Stimulated activated CD4-positive, alpha-beta T cell treated with anti-CD3 and anti-CD28 coated beads, Interleukin-1b, Interleukin-23, amount 100 ng/mL, for 24 hours (primary cell): ENCODE measurements around the gene MYL11.

ENCODE experiments used
- DNase-seq, 4 experiments: peaks; one replicate each; pipeline ENCODE4 v3.0.0-alpha.2; 2020; ENCODE audit warnings: low read depth in 4 of 4, low spot score in 1 of 4

The MYL11 gene

GRCh38 chr16:30369938-30370455 lies 4.6 kb upstream of the MYL11 start:
- no peak for DNase-seq

- peak; percentile 92 to 98 (median 97) for DNase-seq
Measured at GRCh38 chr16:30370456-30371247, 4.0 kb upstream of the MYL11 start, which contains the start of gene TBC1D10B. Gene TBC1D10B (minus strand): TSS chr16:30370494. CDS start chr16:30370183, 311 bp downstream.

GRCh38 chr16:30371248-30371816 lies 3.3 kb upstream of the MYL11 start:
- DNase-seq = no peak

- DNase-seq = no peak
Measured at GRCh38 chr16:30372038-30372712, 2.4 kb upstream of the MYL11 start.

GRCh38 chr16:30372725-30373124 lies 1.9 kb upstream of the MYL11 start:
- DNase-seq = no peak

- DNase-seq = no peak
Measured at GRCh38 chr16:30375864-30376263, 1.3 kb downstream of the MYL11 start.

- DNase-seq = no peak
Measured at GRCh38 chr16:30376461-30376902, 1.9 kb downstream of the MYL11 start.

GRCh38 chr16:30377050-30377811 lies 2.6 kb downstream of the MYL11 start:
- DNase-seq = no peak

GRCh38 chr16:30377812-30378235 lies 3.2 kb downstream of the MYL11 start:
- DNase-seq = peak in 3 of 4 experiments; percentile 58 to 81 (median 79)

- peak; percentile 98 to 99 (median 98) for DNase-seq
Measured at GRCh38 chr16:30378236-30379157, 3.9 kb downstream of the MYL11 start.

GRCh38 chr16:30379158-30379783 lies 4.7 kb downstream of the MYL11 start:
- DNase-seq = no peak

- DNase-seq = no peak
Measured at GRCh38 chr16:30380072-30380802, 5.6 kb downstream of the MYL11 start.

- DNase-seq = no peak
Measured at GRCh38 chr16:30380803-30381208, 6.2 kb downstream of the MYL11 start.

GRCh38 chr16:30381291-30382041 lies 6.9 kb downstream of the MYL11 start:
- peak in 1 of 4 experiments; percentile 24 for DNase-seq

GRCh38 chr16:30382111-30382881 lies 7.7 kb downstream of the MYL11 start, which contains the start of gene SEPTIN1:
Gene SEPTIN1 (minus strand): TSS chr16:30382561. CDS start chr16:30382542, 19 bp downstream.
- DNase-seq = peak in 3 of 4 experiments; percentile 45 to 72 (median 58)

GRCh38 chr16:30383521-30383920 lies 8.9 kb downstream of the MYL11 start:
- no peak for DNase-seq

GRCh38 chr16:30394592-30395154 lies 20.1 kb downstream of the MYL11 start:
- no peak for DNase-seq
